BJ (cell line): ENCODE results near the gene BRD7. TPM values are rescaled to one million over a fixed set of nuclear protein-coding genes. Genes with fewer than 3 reads are reported as not detected.

ENCODE experiments used
- CTCF ChIA-PET: fragments of 350-600 bp; formaldehyde crosslinking; extraction: SDS; loops from one replicate; lab custom pipeline; 2021; ENCODE audit warnings: antibody characterized with exemption, inconsistent platforms; lab: Yijun Ruan, JAX
- POLR2A ChIA-PET: fragments of 300-600 bp; sonication (Branson Sonifier 250); formaldehyde crosslinking; extraction: SDS; loops from one replicate; lab custom pipeline; 2021; ENCODE audit warnings: antibody characterized with exemption; lab: Charles Lee
- DNase-seq: peaks from one replicate; pipeline ENCODE4 v3.0.0-alpha.2; 2011; ENCODE audit warnings: low read depth
- H3K27me3 ChIP-seq: 2 replicates; pipeline ENCODE4 v1.6.0; 2011; ENCODE audit warnings: low read length; ENCODE audit not compliant: control insufficient read depth, insufficient read depth
- H3K36me3 ChIP-seq: 2 replicates; pipeline ENCODE4 v1.5.1; 2011; ENCODE audit warnings: low read length; ENCODE audit not compliant: control insufficient read depth, insufficient read depth
- H3K4me3 ChIP-seq: 2 replicates; pipeline ENCODE4 v1.5.1; 2011; ENCODE audit warnings: low read depth, mild to moderate bottlenecking, control low read depth, low read length
- CTCF ChIP-seq: IDR thresholded peaks from 2 replicates; pipeline ENCODE4 v1.5.1; 2011; ENCODE audit warnings: low read depth, mild to moderate bottlenecking, control low read depth, inconsistent platforms, low read length, moderate library complexity; ENCODE audit not compliant: insufficient read depth
- polyA plus RNA-seq: library from polyadenylated mRNA; depleted of rRNA; stranded (reverse); fragments of >200 nt; gene quantifications from 2 replicates; pipeline ENCODE4 v1.2.3, GENCODE V29; 2011

BRD7 gene
- polyA plus RNA-seq, 1 experiment: 30.3 TPM

GRCh38 chr16:50390371-50390771, 21.6 kb upstream of the BRD7 start:
- no peak for TF ChIP-seq CTCF
- no peak for DNase-seq
- Histone ChIP-seq H3K4me3 (no peak overlapping the region), H3K36me3 (no peaks in the 10 kb centered on the region), H3K27me3 (peaks cover 7% of the 10 kb centered on the region; the same call in 1 of the 2 replicates)
- CTCF ChIA-PET: interaction anchor here (0.9 to 1.4 kb wide), 3 partner anchors 11 to 275 kb away, joined by 3 to 4 read pairs (median 3); no protein-coding TSS in a partner anchor
- POLR2A ChIA-PET: no interaction called here

- Histone ChIP-seq H3K4me3 (no peak overlapping the region), H3K27me3 (peaks cover 7% of the 10 kb centered on the region; the same call in 1 of the 2 replicates), H3K36me3 (no peaks in the 10 kb centered on the region)
- ChIA-PET POLR2A (no interaction called here), CTCF (interaction anchor here (0.9 to 1.4 kb wide), 3 partner anchors 12 to 276 kb away, joined by 3 to 4 read pairs (median 3); no protein-coding TSS in a partner anchor)
- no peak for DNase-seq
- no peak for TF ChIP-seq CTCF
These were observed 21.1 kb upstream of the BRD7 start for GRCh38 chr16:50389900-50390299.

GRCh38 chr16:50388496-50388895, 19.7 kb upstream of the BRD7 start:
- DNase-seq: no peak
- Histone ChIP-seq H3K27me3 (peaks cover 7% of the 10 kb centered on the region; the same call in 1 of the 2 replicates), H3K4me3 (no peak overlapping the region), H3K36me3 (no peaks in the 10 kb centered on the region)
- ChIA-PET CTCF (interaction anchor here (1.1 kb wide), 1 partner anchor 238 kb away, joined by 4 read pairs; no protein-coding TSS in a partner anchor), POLR2A (no interaction called here)
- TF ChIP-seq CTCF: no peak

GRCh38 chr16:50386774-50387173, 18.0 kb upstream of the BRD7 start:
- no peaks in the 10 kb centered on the region for H3K36me3 ChIP-seq
- no peak for TF ChIP-seq CTCF
- CTCF ChIA-PET: interaction anchor here (1.1 kb wide), 1 partner anchor 15 kb away, joined by 3 read pairs; no protein-coding TSS in a partner anchor
- POLR2A ChIA-PET: no interaction called here
- peaks cover 7% of the 10 kb centered on the region; the same call in 1 of the 2 replicates for H3K27me3 ChIP-seq
- no peak overlapping the region for H3K4me3 ChIP-seq
- no peak for DNase-seq

GRCh38 chr16:50386139-50386538, 17.4 kb upstream of the BRD7 start:
- H3K4me3 ChIP-seq: no peak overlapping the region
- ChIA-PET CTCF (interaction anchor here (1.1 kb wide), 1 partner anchor 14 kb away, joined by 3 read pairs; no protein-coding TSS in a partner anchor), POLR2A (no interaction called here)
- no peak for TF ChIP-seq CTCF
- DNase-seq: no peak
- no peaks in the 10 kb centered on the region for H3K36me3 ChIP-seq
- H3K27me3 ChIP-seq: peaks cover 7% of the 10 kb centered on the region; the same call in 1 of the 2 replicates
